ENCODE results near the gene LRRIQ4.

The LRRIQ4 gene

GRCh38 chr3:169792359-169792758 is 20.3 kb upstream of the LRRIQ4 start:
- no peak for DNase-seq
- in situ Hi-C loops (cut with HindIII; ENCODE audit: low pct_ligation_motif_present, low pct_unique_long_range_greater_than_20kb, low sequenced_read_pairs): no loop called here

GRCh38 chr3:169804681-169805080 is 8.0 kb upstream of the LRRIQ4 start:
- in situ Hi-C loops (cut with HindIII; ENCODE audit: low pct_ligation_motif_present, low pct_unique_long_range_greater_than_20kb, low sequenced_read_pairs): no loop called here
- DNase-seq: no peak

GRCh38 chr3:169809230-169809795 is 3.4 kb upstream of the LRRIQ4 start:
- in situ Hi-C loops (cut with HindIII; ENCODE audit: low pct_ligation_motif_present, low pct_unique_long_range_greater_than_20kb, low sequenced_read_pairs): no loop called here
- DNase-seq: no peak

- no peak for DNase-seq
- in situ Hi-C loops (cut with HindIII; ENCODE audit: low pct_ligation_motif_present, low pct_unique_long_range_greater_than_20kb, low sequenced_read_pairs): no loop called here
These were observed 889 bp upstream of the LRRIQ4 start for GRCh38 chr3:169811631-169812331.

GRCh38 chr3:169813278-169813677 is 608 bp downstream of the LRRIQ4 start:
- DNase-seq: no peak
- in situ Hi-C loops (cut with HindIII; ENCODE audit: low pct_ligation_motif_present, low pct_unique_long_range_greater_than_20kb, low sequenced_read_pairs): no loop called here

DNA sequence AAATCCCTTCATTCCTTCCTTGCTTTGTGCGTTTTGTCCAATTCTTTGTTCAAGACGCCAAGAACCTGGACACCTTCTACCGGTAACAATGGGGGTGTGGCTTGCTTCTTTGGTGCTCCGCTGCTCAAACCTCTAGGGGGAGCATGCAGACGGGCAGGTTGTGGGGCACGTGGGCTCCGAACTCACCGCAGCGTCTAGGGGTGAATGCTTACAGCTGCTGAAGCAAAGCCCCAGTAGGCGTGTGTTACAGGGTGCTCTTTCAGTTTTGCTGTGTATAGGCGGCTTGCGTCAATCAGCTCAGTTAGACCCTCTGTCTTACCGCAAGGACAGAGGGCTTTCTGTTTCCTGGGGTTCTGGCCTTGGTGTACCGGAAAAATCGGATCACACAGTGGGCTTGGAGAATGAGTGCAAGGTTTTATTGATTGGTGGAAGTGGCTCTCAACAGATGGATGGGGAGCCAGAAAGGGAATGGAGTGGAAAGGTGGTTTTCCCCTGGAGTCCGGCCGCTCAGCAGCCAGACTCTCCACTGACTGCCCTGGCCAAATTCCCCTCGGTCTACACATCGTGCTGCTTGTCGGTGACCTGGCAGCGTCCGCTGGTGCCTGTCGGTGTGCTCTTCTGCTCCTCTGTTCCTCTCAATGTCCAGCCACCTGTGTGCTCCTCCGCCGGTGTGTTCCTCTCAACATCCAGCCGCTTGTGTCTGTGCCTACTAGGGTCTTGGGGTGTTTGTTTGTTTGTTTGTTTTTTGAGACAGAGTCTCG is 1.3 kb downstream of the LRRIQ4 start:
- in situ Hi-C loops (cut with HindIII; ENCODE audit: low pct_ligation_motif_present, low pct_unique_long_range_greater_than_20kb, low sequenced_read_pairs): no loop called here
- no peak for DNase-seq

DNA sequence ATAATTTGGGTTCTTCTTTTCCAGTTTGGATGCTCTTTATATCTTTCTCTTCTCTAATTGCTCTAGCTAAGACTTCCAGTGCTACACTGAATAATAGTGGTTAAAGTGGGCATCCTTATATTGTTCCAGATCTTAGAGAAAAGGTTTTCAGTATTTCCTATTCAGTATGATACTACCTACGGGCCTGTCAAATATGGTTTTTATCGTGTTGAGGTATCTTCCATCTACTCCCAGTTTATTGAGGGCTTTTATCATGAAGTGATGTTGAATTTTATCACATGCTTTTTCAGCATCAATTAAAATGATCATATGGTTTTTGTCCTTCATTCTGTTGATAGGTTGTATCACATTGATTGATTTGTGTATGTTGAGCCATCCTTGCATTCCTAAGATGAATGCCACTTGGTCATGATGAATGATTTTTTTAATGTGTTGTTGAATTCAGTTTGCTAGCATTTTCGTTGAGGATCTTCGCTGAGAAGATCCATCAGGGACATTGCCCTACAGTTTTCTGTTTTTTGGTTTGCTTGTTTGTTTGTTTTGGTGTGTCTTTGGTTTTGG is 3.0 kb downstream of the LRRIQ4 start:
- DNase-seq: no peak
- in situ Hi-C loops (cut with HindIII; ENCODE audit: low pct_ligation_motif_present, low pct_unique_long_range_greater_than_20kb, low sequenced_read_pairs): no loop called here

DNA sequence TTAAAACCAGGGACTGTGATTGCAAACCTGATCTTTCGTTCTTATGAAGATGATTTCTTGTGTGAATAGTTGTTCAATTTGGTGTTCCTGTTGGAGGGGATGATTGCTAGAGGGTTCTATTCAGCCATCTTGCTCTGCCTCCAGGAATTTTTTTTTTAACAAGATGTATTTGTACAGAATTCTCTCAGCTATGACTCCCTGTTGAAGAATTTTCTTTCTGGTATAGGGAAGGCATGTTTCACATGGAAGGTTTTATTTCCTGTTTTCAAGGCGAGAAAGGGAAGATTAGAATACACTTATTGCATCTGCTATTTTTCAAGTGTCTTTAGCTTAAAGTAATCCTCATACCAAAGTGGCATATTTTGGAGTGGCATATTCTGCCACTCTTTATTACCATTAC is 5.6 kb downstream of the LRRIQ4 start:
- peak; percentile 8 for DNase-seq
- in situ Hi-C loops (cut with HindIII; ENCODE audit: low pct_ligation_motif_present, low pct_unique_long_range_greater_than_20kb, low sequenced_read_pairs): no loop called here

- no peak for DNase-seq
- in situ Hi-C loops (cut with HindIII; ENCODE audit: low pct_ligation_motif_present, low pct_unique_long_range_greater_than_20kb, low sequenced_read_pairs): no loop called here
These were observed 9.4 kb downstream of the LRRIQ4 start for GRCh38 chr3:169822091-169822490.

GRCh38 chr3:169822540-169822939 is 9.9 kb downstream of the LRRIQ4 start:
- DNase-seq: no peak
- in situ Hi-C loops (cut with HindIII; ENCODE audit: low pct_ligation_motif_present, low pct_unique_long_range_greater_than_20kb, low sequenced_read_pairs): no loop called here

- no peak for DNase-seq
- in situ Hi-C loops (cut with HindIII; ENCODE audit: low pct_ligation_motif_present, low pct_unique_long_range_greater_than_20kb, low sequenced_read_pairs): no loop called here
These were observed 10.3 kb downstream of the LRRIQ4 start for GRCh38 chr3:169822983-169823382.

DNA sequence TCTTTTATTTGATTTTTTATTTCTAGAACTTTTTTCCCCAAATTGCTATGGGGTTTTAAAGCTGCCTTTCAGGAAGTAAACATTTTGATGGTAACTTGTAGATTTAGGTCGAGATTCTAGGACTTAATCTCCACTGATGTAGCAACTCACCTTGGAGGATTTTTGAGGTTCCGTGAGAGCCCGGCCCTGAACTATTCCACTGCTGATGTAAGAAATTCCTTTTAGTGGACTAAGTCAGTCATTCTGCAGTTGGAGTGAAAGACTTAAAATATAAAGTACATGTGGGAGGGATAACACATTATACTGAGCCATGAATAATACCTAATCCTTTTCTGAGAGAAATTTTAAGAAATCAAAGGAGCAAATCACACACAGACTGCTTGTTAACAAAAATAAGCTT is 12.6 kb downstream of the LRRIQ4 start:
- in situ Hi-C loops (cut with HindIII; ENCODE audit: low pct_ligation_motif_present, low pct_unique_long_range_greater_than_20kb, low sequenced_read_pairs): no loop called here
- no peak for DNase-seq

- in situ Hi-C loops (cut with HindIII; ENCODE audit: low pct_ligation_motif_present, low pct_unique_long_range_greater_than_20kb, low sequenced_read_pairs): no loop called here
- DNase-seq: no peak
These were observed 15.0 kb downstream of the LRRIQ4 start for GRCh38 chr3:169827712-169828111.

DNA sequence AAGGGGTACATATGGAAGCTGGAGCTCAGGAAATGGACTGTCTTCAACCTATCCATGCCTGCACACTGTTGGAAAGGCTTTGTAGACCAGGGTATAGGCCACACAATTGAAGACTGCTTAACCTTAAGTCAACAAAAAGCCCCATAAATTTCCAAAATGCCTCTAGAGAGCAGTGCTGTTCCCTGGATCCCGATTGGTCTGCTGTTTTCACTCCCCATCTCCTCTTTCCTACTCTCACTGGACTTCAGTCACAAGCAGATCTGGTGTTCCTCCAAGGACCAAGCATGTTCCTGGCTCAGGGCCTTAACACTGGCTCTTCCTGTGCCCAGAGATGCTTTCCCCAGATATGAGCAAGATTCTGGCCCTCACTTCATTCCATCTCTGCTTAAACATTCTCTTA is 22.9 kb downstream of the LRRIQ4 start:
- in situ Hi-C loops (cut with HindIII; ENCODE audit: low pct_ligation_motif_present, low pct_unique_long_range_greater_than_20kb, low sequenced_read_pairs): no loop called here
- DNase-seq: no peak

DNA sequence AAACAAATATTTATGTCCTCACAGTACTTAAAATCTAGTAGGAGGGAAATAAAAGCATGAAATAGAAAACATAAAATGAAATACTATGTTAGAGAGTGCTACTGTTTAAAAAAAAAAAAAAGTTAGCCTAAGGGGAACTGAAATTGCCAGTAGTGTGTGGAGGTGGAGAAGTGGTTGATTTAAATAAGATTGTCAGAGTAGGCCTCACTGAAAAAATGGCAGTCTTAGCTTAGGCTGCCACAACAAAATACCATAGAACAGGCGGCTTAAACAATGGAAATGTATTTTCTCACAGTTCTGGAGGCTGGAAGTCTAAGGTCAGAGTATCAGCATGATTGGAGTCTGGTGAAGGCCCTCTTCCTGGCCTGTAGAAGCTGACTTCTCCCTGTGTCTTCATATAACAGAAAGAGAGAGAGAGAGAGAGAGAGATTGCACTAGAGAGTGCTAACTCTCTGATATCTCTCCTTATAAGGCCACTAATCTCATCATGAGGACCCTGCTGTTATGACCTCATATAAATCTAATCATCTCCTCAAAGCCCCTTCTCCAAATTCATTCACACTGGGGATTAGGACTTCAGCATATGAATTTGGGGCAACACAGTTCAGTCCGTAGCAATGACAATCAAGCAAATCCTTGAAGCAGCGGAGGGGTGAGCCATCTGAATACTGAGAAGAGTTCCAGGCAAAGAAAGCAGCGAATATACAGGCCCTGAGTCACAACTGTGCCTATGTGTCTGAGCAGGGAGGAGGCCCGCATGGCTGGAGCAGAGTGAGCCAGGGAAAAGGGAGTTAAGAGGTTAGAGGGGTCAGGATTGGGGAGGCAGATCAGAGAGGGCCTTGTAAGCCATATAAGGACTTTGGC is 23.6 kb downstream of the LRRIQ4 start:
- DNase-seq: no peak
- in situ Hi-C loops (cut with HindIII; ENCODE audit: low pct_ligation_motif_present, low pct_unique_long_range_greater_than_20kb, low sequenced_read_pairs): no loop called here

- in situ Hi-C loops (cut with HindIII; ENCODE audit: low pct_ligation_motif_present, low pct_unique_long_range_greater_than_20kb, low sequenced_read_pairs): no loop called here
- DNase-seq: no peak
These were observed 24.2 kb downstream of the LRRIQ4 start for GRCh38 chr3:169836942-169837275.

DNA sequence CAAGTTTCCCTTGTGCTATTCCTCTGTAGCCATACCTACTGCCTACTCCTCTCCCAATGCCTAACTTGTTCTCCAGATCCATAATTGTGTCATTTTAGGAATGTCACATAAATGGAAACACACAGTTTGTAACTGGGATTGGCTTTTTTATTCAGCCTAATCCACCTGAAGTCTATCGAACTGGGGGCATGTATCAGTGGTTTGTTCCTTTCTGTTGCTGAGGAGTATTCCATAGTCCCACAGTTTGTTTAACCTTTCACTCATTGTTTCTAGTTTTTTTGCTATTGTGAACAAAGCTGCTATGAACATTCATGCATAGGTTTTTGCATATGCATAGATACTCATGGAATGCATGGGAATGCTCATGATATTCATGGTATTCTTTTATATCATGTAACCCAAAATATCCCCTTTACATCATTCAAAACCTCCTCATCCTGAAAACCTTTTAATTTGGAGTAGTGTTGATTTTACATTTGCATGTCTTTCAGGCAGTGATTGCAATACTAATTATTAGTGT is 25.9 kb downstream of the LRRIQ4 start:
- in situ Hi-C loops (cut with HindIII; ENCODE audit: low pct_ligation_motif_present, low pct_unique_long_range_greater_than_20kb, low sequenced_read_pairs): no loop called here
- DNase-seq: no peak

- DNase-seq: no peak
- in situ Hi-C loops (cut with HindIII; ENCODE audit: low pct_ligation_motif_present, low pct_unique_long_range_greater_than_20kb, low sequenced_read_pairs): no loop called here
These were observed 28.5 kb downstream of the LRRIQ4 start for GRCh38 chr3:169841171-169841570.

DNA sequence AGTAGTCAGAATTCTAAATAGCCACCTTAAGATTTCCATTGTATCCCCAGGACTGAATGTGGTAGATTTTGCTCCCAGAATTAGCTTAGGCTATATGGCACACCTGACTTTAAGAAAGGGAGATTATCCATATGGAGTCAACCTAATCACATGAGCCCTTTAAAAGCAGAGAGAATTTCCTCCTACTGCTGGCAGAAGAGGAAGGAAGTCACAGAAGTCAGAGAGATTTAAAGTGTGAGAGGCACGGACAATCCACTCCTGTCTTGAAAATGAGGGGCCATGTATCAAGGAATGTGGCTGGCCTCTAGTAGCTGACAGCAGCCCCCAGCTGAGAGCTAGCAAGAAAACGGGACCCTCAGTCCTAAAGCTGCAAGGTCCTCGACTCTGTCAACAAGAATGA is 30.3 kb downstream of the LRRIQ4 start:
- DNase-seq: no peak
- in situ Hi-C loops (cut with HindIII; ENCODE audit: low pct_ligation_motif_present, low pct_unique_long_range_greater_than_20kb, low sequenced_read_pairs): no loop called here
